Omental fat pad (tissue), 4 donors: ENCODE results near the gene ARHGAP15. TPM values are rescaled to one million over a fixed set of nuclear protein-coding genes. Genes with fewer than 3 reads are reported as not detected.

Source experiments
- ATAC-seq: fragments of 150-250 bp; one replicate; pipeline ENCODE4 v1.9.1; 2016; ENCODE audit warnings: mild to moderate bottlenecking, moderate library complexity; ENCODE audit not compliant: low FRiP score
- DNase-seq: peaks from one replicate; pipeline ENCODE4 v3.0.0-alpha.2; 2019; ENCODE audit warnings: low spot score
- CTCF ChIP-seq, 3 donors: fragments of 450-650 bp; IDR thresholded peaks; one replicate each; pipeline ENCODE4 v1.5.1; 2016 to 2017; ENCODE audit warnings: antibody characterized with exemption in 3 of 3, mild to moderate bottlenecking in 3 of 3, moderate library complexity in 2 of 3
- total RNA-seq, 4 donors: library from RNA; depleted of rRNA; stranded (reverse); fragments of >200 nt; gene quantifications; one replicate each; pipeline ENCODE4 v1.1.0, GENCODE V29; 2016

ARHGAP15 gene
- total RNA-seq, 4 donors from 2014 or later, result 12.2 to 27.6 (median 20.7) TPM

DNA sequence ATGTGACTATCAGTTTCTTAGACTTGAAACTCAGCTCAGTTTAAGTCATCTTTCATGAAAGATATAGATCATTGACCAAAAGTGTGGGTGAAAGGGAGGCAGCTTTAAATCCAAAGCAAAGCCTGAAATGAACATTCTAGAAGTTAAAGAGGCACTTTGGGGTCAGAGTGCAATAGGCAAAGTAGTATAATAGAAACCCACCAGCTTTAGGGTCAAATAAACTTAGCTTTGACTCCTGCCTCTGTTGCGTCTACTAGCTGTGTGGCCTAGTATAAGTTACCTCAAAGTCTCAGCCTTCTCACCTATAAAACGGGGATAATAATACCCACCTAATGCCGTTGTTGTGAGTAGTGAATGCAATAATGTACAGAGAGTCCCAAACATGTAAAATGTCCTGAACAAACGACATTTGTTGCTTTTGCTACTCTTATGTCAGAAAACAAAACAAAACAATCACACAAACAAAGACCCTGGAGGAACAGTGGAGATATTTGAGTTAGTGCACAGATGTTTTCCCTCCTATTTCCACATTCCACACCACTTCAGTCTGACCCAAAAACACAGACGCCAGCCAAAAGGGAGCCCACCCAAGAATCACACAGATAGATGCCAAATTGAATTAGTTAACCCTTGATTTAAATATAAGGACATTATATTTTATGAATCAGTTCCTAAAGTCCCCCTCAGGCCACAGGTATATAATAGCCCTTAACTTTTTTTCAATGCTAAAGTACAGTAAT, 657.0 kb downstream of the ARHGAP15 start:
- TF ChIP-seq CTCF (IDR thresholded peaks at IDR 0.05), result no peak
- DNase-seq (no peak), ATAC-seq (no peak)

GRCh38 chr2:143787674-143788073, 658.5 kb downstream of the ARHGAP15 start:
- ATAC-seq (no peak), DNase-seq (no peak)
- no peak for TF ChIP-seq CTCF (IDR thresholded peaks at IDR 0.05)

GRCh38 chr2:143792602-143793001, 663.4 kb downstream of the ARHGAP15 start:
- no peak for TF ChIP-seq CTCF (IDR thresholded peaks at IDR 0.05)
- DNase-seq (no peak), ATAC-seq (no peak)

DNA sequence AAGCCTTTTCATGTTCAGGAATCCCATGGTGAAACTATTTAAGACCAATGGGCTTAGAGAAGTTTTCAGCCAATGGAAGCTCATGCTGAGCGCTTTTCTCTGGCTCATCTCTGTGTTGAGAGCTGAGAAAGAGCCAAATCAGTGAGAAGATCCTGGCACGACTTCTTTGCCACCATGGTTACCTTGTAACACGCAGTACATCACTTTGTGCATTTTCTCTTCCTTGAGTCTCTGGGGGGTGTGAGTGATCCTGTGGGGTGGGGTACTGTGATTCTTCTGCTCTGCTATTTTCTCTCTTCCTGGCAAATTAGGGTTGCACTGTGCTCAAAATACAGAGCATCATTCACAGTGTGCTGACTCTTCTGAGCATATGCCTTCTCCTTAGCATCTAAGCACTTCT, 664.2 kb downstream of the ARHGAP15 start:
- no peak for TF ChIP-seq CTCF (IDR thresholded peaks at IDR 0.05)
- ATAC-seq (no peak), DNase-seq (no peak)

GRCh38 chr2:143796051-143796450, 666.8 kb downstream of the ARHGAP15 start:
- DNase-seq (no peak), ATAC-seq (no peak)
- no peak for TF ChIP-seq CTCF (IDR thresholded peaks at IDR 0.05)

GRCh38 chr2:143801561-143801960, 672.3 kb downstream of the ARHGAP15 start:
- ATAC-seq (no peak), DNase-seq (no peak)
- no peak for TF ChIP-seq CTCF (IDR thresholded peaks at IDR 0.05)

- no peak for ATAC-seq
- DNase-seq, result no peak
- TF ChIP-seq CTCF (IDR thresholded peaks at IDR 0.05), result no peak
These were observed 673.0 kb downstream of the ARHGAP15 start for GRCh38 chr2:143802242-143802641.
